OCI-LY3 (cell line): ENCODE data around the gene CASZ1.

Experiments used
- CTCF ChIP-seq: fragments of 200-600, 300-600 bp; sonication (generic); IDR thresholded peaks from 2 replicates; pipeline ENCODE4 v1.5.1; 2014; ENCODE audit warnings: antibody characterized with exemption, low read length, low read depth
- EZH2phosphoT487 ChIP-seq: fragments of 200-600 bp; shearing (Covaris generic); IDR thresholded peaks from 2 replicates; pipeline ENCODE4 v1.6.1; 2018; ENCODE audit warnings: antibody characterized with exemption, mixed run types, low read depth

GRCh38 chr1:10709165-10709564 is 87.3 kb downstream of the CASZ1 start:
- TF ChIP-seq CTCF (no peak), EZH2phosphoT487 (no peak)
